Neural progenitor cell (in vitro differentiated cells): ENCODE results near the gene EXOG. TPM values are rescaled to one million over a fixed set of nuclear protein-coding genes. Genes with fewer than 3 reads are reported as not detected.

Source experiments
- DNase-seq: peaks from one replicate; pipeline ENCODE4 v3.0.0-alpha.2; 2016; ENCODE audit warnings: low spot score
- H2AFZ ChIP-seq: fragments of 200-600 bp; sonication (generic); replicated peaks from 2 replicates; pipeline ENCODE4 v1.6.1; 2016; ENCODE audit warnings: antibody characterized with exemption
- H3F3A ChIP-seq: fragments of 200-600 bp; sonication (generic); 2 replicates; pipeline ENCODE4 v1.6.1; 2016; ENCODE audit warnings: antibody characterized with exemption, low read depth
- H3K27ac ChIP-seq: fragments of 200-600 bp; sonication (generic); 2 replicates; pipeline ENCODE4 v1.5.1; 2016; ENCODE audit warnings: mild to moderate bottlenecking
- H3K27me3 ChIP-seq: fragments of 200-600 bp; sonication (generic); 2 replicates; pipeline ENCODE4 v1.6.1; 2016; ENCODE audit warnings: mild to moderate bottlenecking, moderate library complexity
- H3K36me3 ChIP-seq: fragments of 200-600 bp; sonication (generic); 2 replicates; pipeline ENCODE4 v1.5.1; 2016
- H3K4me1 ChIP-seq: fragments of 200-600 bp; sonication (generic); 2 replicates; pipeline ENCODE4 v1.6.1; 2016; ENCODE audit warnings: mixed run types
- H3K4me2 ChIP-seq: fragments of 200-600 bp; sonication (generic); 2 replicates; pipeline ENCODE4 v1.6.1; 2016
- H3K4me3 ChIP-seq: fragments of 200-600 bp; sonication (generic); 2 replicates; pipeline ENCODE4 v1.5.1; 2016
- H3K79me2 ChIP-seq: fragments of 200-600 bp; sonication (generic); 2 replicates; pipeline ENCODE4 v1.6.1; 2016; ENCODE audit warnings: low read depth
- H3K9ac ChIP-seq: fragments of 200-600 bp; sonication (generic); 2 replicates; pipeline ENCODE4 v1.6.1; 2016
- H3K9me3 ChIP-seq: fragments of 200-600 bp; sonication (generic); 2 replicates; pipeline ENCODE4 v1.5.1; 2016; ENCODE audit warnings: low read depth
- H4K20me1 ChIP-seq: fragments of 200-600 bp; sonication (generic); 2 replicates; pipeline ENCODE4 v1.6.1; 2016; ENCODE audit warnings: low read depth
- H3K27ac Mint-ChIP-seq: 3 replicates; pipeline ENCODE4 v1.8.0; 2021; ENCODE audit warnings: mixed read lengths
- H3K27me3 Mint-ChIP-seq: 2 replicates; pipeline ENCODE4 v1.8.0; 2022; ENCODE audit warnings: low read depth, mild to moderate bottlenecking, inconsistent platforms, moderate library complexity, mixed read lengths; ENCODE audit not compliant: insufficient read depth
- H3K36me3 Mint-ChIP-seq: 3 replicates; pipeline ENCODE4 v1.8.0; 2021; ENCODE audit warnings: mixed read lengths
- H3K4me1 Mint-ChIP-seq: 3 replicates; pipeline ENCODE4 v1.8.0; 2021; ENCODE audit warnings: mixed read lengths
- H3K4me3 Mint-ChIP-seq: 3 replicates; pipeline ENCODE4 v1.8.0; 2021; ENCODE audit warnings: mild to moderate bottlenecking, moderate library complexity, mixed read lengths
- H3K9me3 Mint-ChIP-seq: 3 replicates; pipeline ENCODE4 v1.8.0; 2020; ENCODE audit warnings: mixed read lengths
- EZH2 ChIP-seq: fragments of 200-600 bp; sonication (generic); IDR thresholded peaks from 2 replicates; pipeline ENCODE4 v1.6.1; 2017; ENCODE audit warnings: antibody characterized with exemption, mild to moderate bottlenecking, moderate library complexity
- EZH2phosphoT487 ChIP-seq: fragments of 200-600 bp; sonication (generic); IDR thresholded peaks from 2 replicates; pipeline ENCODE4 v1.6.1; 2017; ENCODE audit warnings: antibody characterized with exemption
- total RNA-seq: library from RNA; depleted of rRNA; stranded (reverse); fragments of >200 nt; gene quantifications from 2 replicates; pipeline ENCODE4 v1.2.3, GENCODE V29; 2015; ENCODE audit warnings: low replicate concordance
- TF ChIP-seq, protein P1 (sequence below): fragments of 200-600 bp; sonication (generic); IDR thresholded peaks from 2 replicates; pipeline ENCODE4 v1.5.1; 2017; ENCODE audit warnings: antibody characterized with exemption, mild to moderate bottlenecking

EXOG gene
- total RNA-seq, 1 donor from 2014 or later: 11.6 TPM

- TF ChIP-seq EZH2 (no peak), EZH2phosphoT487 (no peak)
- TF ChIP-seq, protein P1, sequence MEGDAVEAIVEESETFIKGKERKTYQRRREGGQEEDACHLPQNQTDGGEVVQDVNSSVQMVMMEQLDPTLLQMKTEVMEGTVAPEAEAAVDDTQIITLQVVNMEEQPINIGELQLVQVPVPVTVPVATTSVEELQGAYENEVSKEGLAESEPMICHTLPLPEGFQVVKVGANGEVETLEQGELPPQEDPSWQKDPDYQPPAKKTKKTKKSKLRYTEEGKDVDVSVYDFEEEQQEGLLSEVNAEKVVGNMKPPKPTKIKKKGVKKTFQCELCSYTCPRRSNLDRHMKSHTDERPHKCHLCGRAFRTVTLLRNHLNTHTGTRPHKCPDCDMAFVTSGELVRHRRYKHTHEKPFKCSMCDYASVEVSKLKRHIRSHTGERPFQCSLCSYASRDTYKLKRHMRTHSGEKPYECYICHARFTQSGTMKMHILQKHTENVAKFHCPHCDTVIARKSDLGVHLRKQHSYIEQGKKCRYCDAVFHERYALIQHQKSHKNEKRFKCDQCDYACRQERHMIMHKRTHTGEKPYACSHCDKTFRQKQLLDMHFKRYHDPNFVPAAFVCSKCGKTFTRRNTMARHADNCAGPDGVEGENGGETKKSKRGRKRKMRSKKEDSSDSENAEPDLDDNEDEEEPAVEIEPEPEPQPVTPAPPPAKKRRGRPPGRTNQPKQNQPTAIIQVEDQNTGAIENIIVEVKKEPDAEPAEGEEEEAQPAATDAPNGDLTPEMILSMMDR: no peak
- H3K9ac ChIP-seq: no peak overlapping the region
- H3K27me3 ChIP-seq: no peaks in the 10 kb centered on the region
- peaks cover 7% of the 10 kb centered on the region for H3K79me2 ChIP-seq
- Mint-ChIP-seq H3K27ac (peak overlapping the region; percentile 6), H3K36me3 (peaks cover 17% of the 10 kb centered on the region), H3K9me3 (no peaks in the 10 kb centered on the region), H3K4me3 (no peak overlapping the region), H3K4me1 (no peaks in the 10 kb centered on the region), H3K27me3 (peaks cover 2% of the 10 kb centered on the region)
- H3K9me3 ChIP-seq: no peaks in the 10 kb centered on the region
- H3F3A ChIP-seq: peaks cover 13% of the 10 kb centered on the region
- no peaks in the 10 kb centered on the region for H3K36me3 ChIP-seq
- peaks cover 6% of the 10 kb centered on the region for H3K4me1 ChIP-seq
- H2AFZ ChIP-seq: no peak overlapping the region
- no peak overlapping the region for H3K27ac ChIP-seq
- no peak overlapping the region for H3K4me3 ChIP-seq
- DNase-seq: peak; percentile 14
- H3K4me2 ChIP-seq: no peak overlapping the region
- H4K20me1 ChIP-seq: peaks cover 26% of the 10 kb centered on the region
Measured at GRCh38 chr3:38490281-38491030, 5.7 kb upstream of the EXOG start.

- Histone ChIP-seq H3F3A (peaks cover 16% of the 10 kb centered on the region), H4K20me1 (peaks cover 26% of the 10 kb centered on the region), H3K4me2 (no peak overlapping the region), H3K27ac (no peak overlapping the region), H3K9ac (no peak overlapping the region), H2AFZ (no peak overlapping the region), H3K4me3 (no peak overlapping the region), H3K4me1 (peaks cover 6% of the 10 kb centered on the region), H3K79me2 (peaks cover 7% of the 10 kb centered on the region), H3K9me3 (no peaks in the 10 kb centered on the region), H3K27me3 (no peaks in the 10 kb centered on the region), H3K36me3 (no peaks in the 10 kb centered on the region)
- peaks cover 14% of the 10 kb centered on the region for H3K36me3 Mint-ChIP-seq
- no peak overlapping the region for H3K4me3 Mint-ChIP-seq
- no peaks in the 10 kb centered on the region for H3K4me1 Mint-ChIP-seq
- DNase-seq: no peak
- H3K9me3 Mint-ChIP-seq: no peaks in the 10 kb centered on the region
- H3K27me3 Mint-ChIP-seq: peaks cover 2% of the 10 kb centered on the region
- H3K27ac Mint-ChIP-seq: no peak overlapping the region
- TF ChIP-seq, protein P1: no peak
- TF ChIP-seq EZH2 (no peak), EZH2phosphoT487 (no peak)
Measured at GRCh38 chr3:38491215-38491614, 4.9 kb upstream of the EXOG start.

DNA sequence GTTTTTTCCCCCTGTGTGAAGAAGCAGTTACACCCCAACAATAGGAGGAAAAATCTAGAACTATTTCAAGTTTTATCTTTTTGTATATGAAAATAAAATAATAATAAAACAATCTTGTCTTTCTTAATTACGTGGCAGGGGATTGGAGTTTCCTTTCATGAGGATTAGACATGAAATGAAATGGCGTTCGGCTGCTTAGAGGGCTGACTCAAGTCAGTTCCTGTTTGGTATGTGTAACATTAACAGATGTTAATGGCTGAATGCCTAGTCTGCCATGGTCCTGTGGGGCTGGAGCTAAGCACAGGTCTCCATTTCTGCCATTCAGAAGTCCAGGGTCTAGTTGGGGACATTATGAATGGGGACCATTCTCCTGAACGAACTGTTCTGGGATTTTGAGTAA, 3.1 kb upstream of the EXOG start:
- Histone ChIP-seq H3K4me1 (peaks cover 18% of the 10 kb centered on the region), H3K9me3 (no peaks in the 10 kb centered on the region), H3K27me3 (no peaks in the 10 kb centered on the region), H3K27ac (no peak overlapping the region), H3K79me2 (peaks cover 17% of the 10 kb centered on the region), H3K4me2 (no peak overlapping the region), H3F3A (peaks cover 26% of the 10 kb centered on the region), H3K36me3 (peaks cover 4% of the 10 kb centered on the region), H3K4me3 (no peak overlapping the region), H4K20me1 (peaks cover 26% of the 10 kb centered on the region), H3K9ac (no peak overlapping the region), H2AFZ (no peak overlapping the region)
- no peaks in the 10 kb centered on the region for H3K9me3 Mint-ChIP-seq
- H3K36me3 Mint-ChIP-seq: peaks cover 6% of the 10 kb centered on the region
- H3K27ac Mint-ChIP-seq: no peak overlapping the region
- H3K27me3 Mint-ChIP-seq: no peaks in the 10 kb centered on the region
- H3K4me1 Mint-ChIP-seq: peaks cover 10% of the 10 kb centered on the region
- no peak for DNase-seq
- no peak overlapping the region for H3K4me3 Mint-ChIP-seq
- no peak for TF ChIP-seq EZH2phosphoT487
- TF ChIP-seq, protein P1: no peak
- TF ChIP-seq EZH2: no peak
